ENCODE results near the gene POGLUT3. TPM values are rescaled to one million over a fixed set of nuclear protein-coding genes. Genes with fewer than 3 reads are reported as not detected.

The POGLUT3 gene
- total RNA-seq, 6 donors from 2014 or later, result 4.9 to 24.5 (median 15.8) TPM

DNA sequence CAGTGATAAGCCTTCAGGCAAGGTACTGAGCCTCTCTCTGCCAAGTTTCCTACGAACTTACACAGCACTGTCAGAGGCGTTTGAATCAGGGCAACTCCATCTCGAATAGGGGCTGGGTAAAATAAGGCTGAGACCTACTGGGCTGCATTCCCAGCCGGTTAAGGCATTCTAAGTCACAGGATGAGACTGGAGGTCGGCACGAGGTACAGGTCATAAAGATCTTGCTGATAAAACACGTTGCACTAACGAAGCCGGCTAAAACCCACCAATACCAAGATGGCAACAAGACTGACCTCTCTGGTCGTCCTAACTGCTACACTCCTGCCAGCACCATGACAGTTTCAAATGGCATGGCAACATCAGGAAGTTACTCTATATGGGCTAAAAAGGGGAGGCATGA, 20.4 kb upstream of the POGLUT3 start:
- no peaks in the 10 kb centered on the region for H3K9me3 ChIP-seq
- no peak for DNase-seq
- TF ChIP-seq EP300 (IDR thresholded peaks at IDR 0.05), result no peak
- TF ChIP-seq, protein P1, sequence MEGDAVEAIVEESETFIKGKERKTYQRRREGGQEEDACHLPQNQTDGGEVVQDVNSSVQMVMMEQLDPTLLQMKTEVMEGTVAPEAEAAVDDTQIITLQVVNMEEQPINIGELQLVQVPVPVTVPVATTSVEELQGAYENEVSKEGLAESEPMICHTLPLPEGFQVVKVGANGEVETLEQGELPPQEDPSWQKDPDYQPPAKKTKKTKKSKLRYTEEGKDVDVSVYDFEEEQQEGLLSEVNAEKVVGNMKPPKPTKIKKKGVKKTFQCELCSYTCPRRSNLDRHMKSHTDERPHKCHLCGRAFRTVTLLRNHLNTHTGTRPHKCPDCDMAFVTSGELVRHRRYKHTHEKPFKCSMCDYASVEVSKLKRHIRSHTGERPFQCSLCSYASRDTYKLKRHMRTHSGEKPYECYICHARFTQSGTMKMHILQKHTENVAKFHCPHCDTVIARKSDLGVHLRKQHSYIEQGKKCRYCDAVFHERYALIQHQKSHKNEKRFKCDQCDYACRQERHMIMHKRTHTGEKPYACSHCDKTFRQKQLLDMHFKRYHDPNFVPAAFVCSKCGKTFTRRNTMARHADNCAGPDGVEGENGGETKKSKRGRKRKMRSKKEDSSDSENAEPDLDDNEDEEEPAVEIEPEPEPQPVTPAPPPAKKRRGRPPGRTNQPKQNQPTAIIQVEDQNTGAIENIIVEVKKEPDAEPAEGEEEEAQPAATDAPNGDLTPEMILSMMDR (IDR thresholded peaks at IDR 0.05), result no peak
- no peak for TF ChIP-seq POLR2AphosphoS5 (IDR thresholded peaks at IDR 0.05)
- TF ChIP-seq POLR2A (IDR thresholded peaks at IDR 0.05), result no peak
- ATAC-seq (ENCODE audit: low FRiP score in 2 of 2), result no peak
- WGBS, 2 donors, result 87% methylated on average over 10 of the region's 10 CpGs
- H3K27me3 ChIP-seq, result no peaks in the 10 kb centered on the region
- no peaks in the 10 kb centered on the region for H3K4me1 ChIP-seq
- peaks cover 2 to 24% (median 9%) of the 10 kb centered on the region in 4 donors for H3K36me3 ChIP-seq
- no peak overlapping the region for H3K4me3 ChIP-seq
- H3K27ac ChIP-seq, result no peak overlapping the region

DNA sequence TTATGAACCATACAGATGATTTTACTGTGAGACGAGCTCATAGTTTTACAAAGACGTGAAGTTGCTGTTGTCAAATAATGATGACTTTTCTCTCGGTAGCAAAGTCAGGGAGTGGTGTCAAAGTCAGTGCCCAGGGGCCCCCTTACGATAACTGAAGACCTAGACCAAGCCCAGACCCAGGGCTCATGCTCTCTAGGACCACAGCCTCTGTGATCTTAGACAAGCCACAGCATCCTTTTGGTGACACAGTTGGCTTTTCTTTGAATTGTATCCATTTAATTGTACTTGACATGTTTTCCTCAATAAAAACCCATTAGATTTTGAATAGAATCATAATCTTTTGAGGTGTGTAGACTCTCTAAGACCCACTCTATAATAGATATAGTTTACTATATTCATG, 17.9 kb upstream of the POGLUT3 start:
- 94 to 95% methylated on average over 4 of the region's 4 CpGs for WGBS, 2 donors
- Histone ChIP-seq H3K4me3 (no peak overlapping the region), H3K9me3 (no peaks in the 10 kb centered on the region), H3K36me3 (peaks cover 6 to 40% (median 11%) of the 10 kb centered on the region in 4 donors), H3K4me1 (no peaks in the 10 kb centered on the region), H3K27me3 (no peaks in the 10 kb centered on the region), H3K27ac (no peak overlapping the region)
- no peak for ATAC-seq (ENCODE audit: low FRiP score in 2 of 2)
- TF ChIP-seq EP300 (IDR thresholded peaks at IDR 0.05) (no peak), POLR2AphosphoS5 (IDR thresholded peaks at IDR 0.05) (no peak), POLR2A (IDR thresholded peaks at IDR 0.05) (no peak)
- TF ChIP-seq, protein P1 (IDR thresholded peaks at IDR 0.05), result no peak
- no peak for DNase-seq

GRCh38 chr11:108512708-108513107, 14.5 kb upstream of the POGLUT3 start:
- Histone ChIP-seq H3K4me3 (no peak overlapping the region), H3K4me1 (no peaks in the 10 kb centered on the region), H3K27ac (no peak overlapping the region), H3K36me3 (peaks cover 4 to 40% (median 11%) of the 10 kb centered on the region in 4 donors), H3K9me3 (no peaks in the 10 kb centered on the region), H3K27me3 (no peaks in the 10 kb centered on the region)
- ATAC-seq (ENCODE audit: low FRiP score in 2 of 2) (no peak), DNase-seq (no peak)
- TF ChIP-seq POLR2AphosphoS5 (IDR thresholded peaks at IDR 0.05), result no peak
- TF ChIP-seq, protein P1 (IDR thresholded peaks at IDR 0.05), result no peak
- no peak for TF ChIP-seq EP300 (IDR thresholded peaks at IDR 0.05)
- TF ChIP-seq POLR2A (IDR thresholded peaks at IDR 0.05), result no peak
- 80 to 100% methylated on average over 2 of the region's 2 CpGs for WGBS, 2 donors

- Histone ChIP-seq H3K27me3 (no peaks in the 10 kb centered on the region), H3K9me3 (no peaks in the 10 kb centered on the region), H3K4me3 (no peak overlapping the region), H3K4me1 (no peaks in the 10 kb centered on the region), H3K27ac (no peak overlapping the region), H3K36me3 (peaks cover 0 to 34% (median 11%) of the 10 kb centered on the region in 4 donors)
- WGBS, 2 donors, result 89 to 100% methylated on average over 2 of the region's 2 CpGs
- ATAC-seq (ENCODE audit: low FRiP score in 2 of 2) (no peak), DNase-seq (no peak)
- TF ChIP-seq POLR2A (IDR thresholded peaks at IDR 0.05), result no peak
- no peak for TF ChIP-seq POLR2AphosphoS5 (IDR thresholded peaks at IDR 0.05)
- TF ChIP-seq, protein P1 (IDR thresholded peaks at IDR 0.05), result no peak
- TF ChIP-seq EP300 (IDR thresholded peaks at IDR 0.05), result no peak
Measured at GRCh38 chr11:108511851-108512474, 13.8 kb upstream of the POGLUT3 start.
